Measurements from ENCODE around the gene LEKR1. TPM values are rescaled to one million over a fixed set of nuclear protein-coding genes. Genes with fewer than 3 reads are reported as not detected.
A peak's percentile ranks its signal among the peaks of the same experiment; 100 is the strongest.

The LEKR1 gene
- total and polyA plus RNA-seq, 2 donors (not counting 3 experiments of a cell fraction or from before 2014, with no cell fraction given): 0.07 to 0.64 TPM

GRCh38 chr3:157087780-157088600 lies 261.8 kb downstream of the LEKR1 start:
- Histone ChIP-seq H3K79me2 (ENCODE audit: control insufficient read depth, insufficient read depth, low read length) (no peaks in the 10 kb centered on the region), H3K36me3 (ENCODE audit: control insufficient read depth in 2 of 2, extremely low read depth in 1 of 2, insufficient read depth in 2 of 2, low read length in 2 of 2) (no peaks in the 10 kb centered on the region), H4K20me1 (replicated peaks; ENCODE audit: control insufficient read depth, extremely low read depth, insufficient read depth, low read length) (no peaks in the 10 kb centered on the region), H3K27ac (ENCODE audit: insufficient read depth, low read depth, low read length) (peak overlapping the region; percentile 86), H3K9me3 (replicated peaks; ENCODE audit: control insufficient read depth, insufficient read depth, low read length) (no peaks in the 10 kb centered on the region), H3K4me2 (ENCODE audit: insufficient read depth, low read length) (peak overlapping the region; percentile 75), H3K4me3 (replicated peaks in 1 of 3; ENCODE audit: insufficient read depth in 1 of 3, low read depth in 1 of 3, low read length in 3 of 3) (peak overlapping the region; percentile 36 to 61 (median 54)), H3K27me3 (ENCODE audit: control insufficient read depth in 2 of 2, insufficient read depth in 2 of 2, low read length in 2 of 2) (no peaks in the 10 kb centered on the region), H3K9me1 (replicated peaks; ENCODE audit: control insufficient read depth, extremely low read depth, insufficient read depth, low read length) (no peaks in the 10 kb centered on the region), H3K9ac (replicated peaks; ENCODE audit: extremely low read depth, insufficient read depth, low read length) (peak overlapping the region; percentile 93), H2AFZ (ENCODE audit: low read depth, low read length) (peak overlapping the region; percentile 82), H3K4me1 (ENCODE audit: control insufficient read depth, extremely low read depth, insufficient read depth, low read length) (peaks cover 26% of the 10 kb centered on the region)
- no TSS peak for BruUV-seq (replicated peaks)
- dilution Hi-C loops (cut with MboI; ENCODE audit: extremely low pct_ligation_motif_present, low sequenced_read_pairs) (no loop called here), intact Hi-C loops (cut with micrococcal nuclease) (loop anchor here (1.0 to 2.0 kb wide), 7 partner anchors 271 to 937 kb away; partner anchors contain the start of genes SSR3 and TIPARP)
- DNase-seq (ENCODE audit: low read depth, low spot score) (no peak), FAIRE-seq (no peak)
- ChIA-PET CTCF (interaction anchor here (0.9 to 8.5 kb wide), 20 partner anchors 8 to 937 kb away, joined by 3 to 83 read pairs (median 8); partner anchors contain the start of genes SSR3 and TIPARP), POLR2A (interaction anchor here (1.0 to 1.3 kb wide), 2 partner anchors 40 to 414 kb away, joined by 3 to 4 read pairs; partner anchors contain the start of gene TIPARP)
- no peak for TF ChIP-seq JUN (IDR thresholded peaks at IDR 0.05; ENCODE audit: borderline replicate concordance, insufficient read depth, insufficient read length, low read depth)
- TF ChIP-seq CTCF (IDR thresholded peaks at IDR 0.05; ENCODE audit: extremely low read depth in 1 of 2, insufficient read depth in 1 of 2, low read depth in 1 of 2, low read length in 2 of 2): no peak

All from endothelial cell of umbilical vein (primary cell).